GM12878 (cell line): ENCODE data around the gene CENATAC. TPM values are rescaled to one million over a fixed set of nuclear protein-coding genes. Genes with fewer than 3 reads are reported as not detected.

ENCODE experiments used
- ATAC-seq: fragments of 200-7000 bp; cut with Tn5 transposase; 3 replicates; pipeline ENCODE4 v1.9.1; 2020; ENCODE audit warnings: mild to moderate bottlenecking, moderate library complexity
- BruUV-seq: library from RNA; stranded (reverse); fragments of 400-500 nt; replicated peaks from 2 replicates; lab custom pipeline; 2021; lab: Mats Ljungman, UMichigan
- CTCF ChIA-PET: fragments of 300-600 bp; sonication (Branson Sonifier 250); formaldehyde crosslinking; extraction: SDS; loops from one replicate; lab custom pipeline; 2021; ENCODE audit warnings: inconsistent platforms; lab: Yijun Ruan, JAX
- POLR2A ChIA-PET: fragments of 350-600 bp; formaldehyde crosslinking; extraction: SDS; loops from one replicate; lab custom pipeline; 2021; ENCODE audit warnings: inconsistent platforms; lab: Charles Lee
- RAD21 ChIA-PET: fragments of 300-600 bp; sonication (Branson Sonifier 250); formaldehyde crosslinking; loops from one replicate; lab custom pipeline; 2023; ENCODE audit warnings: antibody characterized with exemption; ENCODE audit not compliant: unreplicated experiment; lab: Charles Lee
- SMC1A ChIA-PET: fragments of 300-600 bp; sonication (Branson Sonifier 250); formaldehyde crosslinking; loops from one replicate; lab custom pipeline; 2023; ENCODE audit not compliant: unreplicated experiment, uncharacterized antibody; lab: Charles Lee
- DNase-seq: peaks from one replicate; pipeline ENCODE4 v3.0.0-alpha.2; 2011; ENCODE audit warnings: low read depth, low spot score
- FAIRE-seq: peaks from 3 replicates; lab custom pipeline; 2011; peaks lifted over from hg19 to GRCh38; lab: Jason Lieb, UNC
- H2AFZ ChIP-seq: 2 replicates; pipeline ENCODE4 v1.6.0; 2011; ENCODE audit warnings: low read depth, low read length, control low read depth; ENCODE audit not compliant: control insufficient read depth
- H3K27ac ChIP-seq: 2 replicates; pipeline ENCODE4 v1.5.1; 2011; ENCODE audit warnings: control low read depth; ENCODE audit not compliant: control insufficient read depth, insufficient read depth
- H3K27me3 ChIP-seq, 2 experiments: replicated peaks in 1 of 2; 2 replicates each; pipeline versions ENCODE4 v1.6.0 to v1.6.1; 2011; ENCODE audit warnings: low read length in 1 of 2; ENCODE audit not compliant: control insufficient read depth in 2 of 2, insufficient read depth in 2 of 2
- H3K36me3 ChIP-seq, 2 experiments: 2 replicates each; pipeline ENCODE4 v1.5.1; 2011; ENCODE audit warnings: low read length in 1 of 2; ENCODE audit not compliant: control insufficient read depth in 2 of 2, insufficient read depth in 2 of 2
- H3K4me1 ChIP-seq: 2 replicates; pipeline ENCODE4 v1.6.1; 2011; ENCODE audit warnings: mild to moderate bottlenecking, low read length, moderate library complexity, mixed read lengths; ENCODE audit not compliant: control insufficient read depth, insufficient read depth
- H3K4me2 ChIP-seq: 2 replicates; pipeline ENCODE4 v1.6.0; 2011; ENCODE audit warnings: control low read depth; ENCODE audit not compliant: control insufficient read depth, insufficient read depth
- H3K4me3 ChIP-seq: fragments of 200-600 bp; sonication (generic); 2 replicates; pipeline ENCODE4 v1.5.1; 2016
- H3K79me2 ChIP-seq: 2 replicates; pipeline ENCODE4 v1.6.0; 2011; ENCODE audit warnings: low read length; ENCODE audit not compliant: control insufficient read depth, insufficient read depth
- H3K9ac ChIP-seq: 2 replicates; pipeline ENCODE4 v1.8.0; 2011; ENCODE audit warnings: low read length, control low read depth, mixed read lengths; ENCODE audit not compliant: control insufficient read depth, insufficient read depth
- H3K9me3 ChIP-seq: replicated peaks from 3 replicates; pipeline ENCODE4 v1.5.1; 2011; ENCODE audit warnings: mild to moderate bottlenecking, low read length; ENCODE audit not compliant: control insufficient read depth, insufficient read depth
- H4K20me1 ChIP-seq: 2 replicates; pipeline ENCODE4 v1.6.0; 2011; ENCODE audit not compliant: control insufficient read depth, insufficient read depth
- EP300 ChIP-seq, 2 experiments: fragments of 150-350 bp in 1 of 2; IDR thresholded peaks; 2 replicates each; pipeline ENCODE4 v1.6.1; 2011 to 2012; ENCODE audit warnings: low read depth in 2 of 2, low read length in 2 of 2, borderline replicate concordance in 1 of 2, improper control_type of control experiment in 1 of 2, inconsistent platforms in 1 of 2; ENCODE audit not compliant: control insufficient read depth in 1 of 2
- NFYB ChIP-seq: IDR thresholded peaks from 2 replicates; pipeline ENCODE4 v1.6.1; 2011; ENCODE audit warnings: low read depth, mild to moderate bottlenecking, low read length, improper control_type of control experiment, moderate library complexity; ENCODE audit not compliant: insufficient read depth
- POLR2A ChIP-seq: IDR thresholded peaks from 2 replicates; pipeline ENCODE4 v1.6.1; 2011; ENCODE audit warnings: low read depth, mild to moderate bottlenecking, low read length
- SIN3A ChIP-seq: IDR thresholded peaks from 2 replicates; pipeline ENCODE4 v1.6.1; 2012; ENCODE audit warnings: low read depth, low read length, improper control_type of control experiment
- SMAD5 ChIP-seq: IDR thresholded peaks from 2 replicates; pipeline ENCODE4 v1.6.1; 2016; ENCODE audit warnings: antibody characterized with exemption, low read depth
- SRF ChIP-seq, 2 experiments: IDR thresholded peaks; 2 replicates each; pipeline ENCODE4 v1.6.1; 2011; ENCODE audit warnings: low read depth in 2 of 2, low read length in 2 of 2, mild to moderate bottlenecking in 1 of 2, moderate library complexity in 1 of 2
- ZNF24 ChIP-seq: fragments of 450-650 bp; IDR thresholded peaks from 2 replicates; pipeline ENCODE4 v1.6.1; 2017; ENCODE audit warnings: antibody characterized with exemption, mild to moderate bottlenecking
- ZSCAN29 ChIP-seq: fragments of 450-650 bp; IDR thresholded peaks from 2 replicates; pipeline ENCODE4 v1.6.1; 2017; ENCODE audit warnings: mild to moderate bottlenecking, moderate library complexity
- WGBS: methylation state at CpG from one replicate; pipeline ENCODE4 v1.1.6; 2016; ENCODE audit warnings: low lambda C conversion rate; ENCODE audit not compliant: insufficient replicate concordance, insufficient coverage; ENCODE audit errors: missing lambda C conversion rate; 5-methylcytosine and 5-hydroxymethylcytosine counted together
- in situ Hi-C: fragments of 300-500 bp; cut with MboI; formaldehyde crosslinking; loops from 9 replicates; pipeline ENCODE4 v1.14.3; 2018; ENCODE audit warnings: mixed read lengths
- intact Hi-C: fragments of 100-400 bp; cut with micrococcal nuclease; formaldehyde crosslinking; loops from one replicate; pipeline ENCODE4 v1.14.2; 2022; ENCODE audit not compliant: unreplicated experiment
- polyA plus RNA-seq, 11 experiments: library from polyadenylated mRNA; depleted of rRNA in 4 of 11; unstranded in 6 of 11; stranded (reverse) in 5 of 11; fragments of >200 nt; fragmentation: Nextera tagmentation in 4 of 11; fragmentation: Illumina TruSeq in 1 of 11; extraction: Ambion mirVana in 4 of 11; extraction: Trizol in 1 of 11; gene quantifications; 1 replicate in 1 of 11; 2 replicates in 10 of 11; pipeline versions ENCODE4 v1.2.1 to v1.2.3, GENCODE V29; 2011 to 2016; ENCODE audit warnings: inconsistent platforms in 2 of 11, missing spikeins in 2 of 11, low read depth in 1 of 11
- total RNA-seq, 4 experiments: library from RNA; depleted of rRNA in 3 of 4; stranded (reverse); fragments of >200 nt in 3 of 4; fragmentation: Illumina TruSeq in 1 of 4; extraction: Trizol in 1 of 4; gene quantifications; 2 replicates each; pipeline versions ENCODE4 v1.2.1 to v1.2.3, GENCODE V29; 2013 to 2021
- TF ChIP-seq, protein P1 (sequence below): IDR thresholded peaks from 2 replicates; pipeline ENCODE4 v1.6.1; 2011; ENCODE audit warnings: low read depth, mild to moderate bottlenecking, low read length, moderate library complexity, borderline replicate concordance; ENCODE audit errors: extremely low read depth
- TF ChIP-seq, protein P2 (sequence below): IDR thresholded peaks from 2 replicates; pipeline ENCODE4 v1.6.1; 2012; ENCODE audit warnings: low read length, inconsistent platforms
- TF ChIP-seq, protein P3 (sequence below): IDR thresholded peaks from 2 replicates; pipeline ENCODE4 v1.6.1; 2011; ENCODE audit warnings: borderline replicate concordance, low read depth, mild to moderate bottlenecking, moderate library complexity, low read length; ENCODE audit not compliant: insufficient read depth, poor library complexity, severe bottlenecking

CENATAC gene
- total and polyA plus RNA-seq, 10 of the 15 experiments (the other 5 are each of a cell fraction or from before 2014, with no cell fraction given) = 4.8 to 37.1 (median 24.1) TPM

DNA sequence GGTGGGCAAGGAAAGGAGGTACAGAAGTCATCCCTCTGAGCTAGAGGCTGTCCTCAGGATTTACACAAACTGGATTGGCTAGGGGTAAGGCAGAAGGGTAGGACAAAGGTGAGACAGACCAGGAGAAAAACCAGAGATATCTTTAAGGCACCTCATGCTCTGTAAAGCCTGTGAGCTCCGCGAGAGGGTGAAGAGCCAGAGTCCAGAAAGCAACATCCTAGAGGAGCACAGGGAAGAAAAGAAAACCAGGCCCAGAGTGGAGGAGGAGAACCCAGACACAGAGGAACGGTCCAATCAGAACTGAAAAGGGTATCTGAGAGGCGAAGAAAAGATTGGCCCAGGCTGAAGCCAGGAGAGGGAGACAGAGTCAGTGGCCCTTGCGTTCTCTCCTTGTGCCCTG lies 27.6 kb downstream of the CENATAC start:
- CTCF ChIA-PET = interaction anchor here (1.0 kb wide), 1 partner anchor 40 kb away, joined by 3 read pairs; no protein-coding TSS in a partner anchor
- WGBS = 100% methylated on average over 5 of the region's 5 CpGs
- ATAC-seq (no peak), FAIRE-seq (no peak)
- Histone ChIP-seq H3K4me3 (no peak overlapping the region), H3K36me3 (peaks cover 5 to 9% of the 10 kb centered on the region in 2 experiments; a peak in 3 of 4 replicates), H3K79me2 (peaks cover 18% of the 10 kb centered on the region), H2AFZ (no peak overlapping the region)
- POLR2A ChIA-PET = no interaction called here
- RAD21 ChIA-PET = no interaction called here
- TF ChIP-seq ZSCAN29 = no peak
- TF ChIP-seq SRF (IDR thresholded peaks at IDR 0.05; ENCODE audit: low read depth in 2 of 2, low read length in 2 of 2) = no peak
- no peak for TF ChIP-seq NFYB
- TF ChIP-seq, protein P1, sequence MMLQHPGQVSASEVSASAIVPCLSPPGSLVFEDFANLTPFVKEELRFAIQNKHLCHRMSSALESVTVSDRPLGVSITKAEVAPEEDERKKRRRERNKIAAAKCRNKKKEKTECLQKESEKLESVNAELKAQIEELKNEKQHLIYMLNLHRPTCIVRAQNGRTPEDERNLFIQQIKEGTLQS = no peak
- TF ChIP-seq ZNF24 = no peak
- TF ChIP-seq, all 136 proteins: peak for 0
- in situ Hi-C loops (no loop called here), intact Hi-C loops (no loop called here)
- Histone ChIP-seq H3K4me1 (peaks cover 14% of the 10 kb centered on the region), H3K27ac (no peak overlapping the region), H3K9me3 (no peaks in the 10 kb centered on the region), H3K4me2 (no peak overlapping the region), H3K27me3 (no peaks in the 10 kb centered on the region), H3K9ac (no peak overlapping the region), H4K20me1 (no peaks in the 10 kb centered on the region)
- SMC1A ChIA-PET = no interaction called here
- BruUV-seq = no TSS peak
- no peak for DNase-seq

DNA sequence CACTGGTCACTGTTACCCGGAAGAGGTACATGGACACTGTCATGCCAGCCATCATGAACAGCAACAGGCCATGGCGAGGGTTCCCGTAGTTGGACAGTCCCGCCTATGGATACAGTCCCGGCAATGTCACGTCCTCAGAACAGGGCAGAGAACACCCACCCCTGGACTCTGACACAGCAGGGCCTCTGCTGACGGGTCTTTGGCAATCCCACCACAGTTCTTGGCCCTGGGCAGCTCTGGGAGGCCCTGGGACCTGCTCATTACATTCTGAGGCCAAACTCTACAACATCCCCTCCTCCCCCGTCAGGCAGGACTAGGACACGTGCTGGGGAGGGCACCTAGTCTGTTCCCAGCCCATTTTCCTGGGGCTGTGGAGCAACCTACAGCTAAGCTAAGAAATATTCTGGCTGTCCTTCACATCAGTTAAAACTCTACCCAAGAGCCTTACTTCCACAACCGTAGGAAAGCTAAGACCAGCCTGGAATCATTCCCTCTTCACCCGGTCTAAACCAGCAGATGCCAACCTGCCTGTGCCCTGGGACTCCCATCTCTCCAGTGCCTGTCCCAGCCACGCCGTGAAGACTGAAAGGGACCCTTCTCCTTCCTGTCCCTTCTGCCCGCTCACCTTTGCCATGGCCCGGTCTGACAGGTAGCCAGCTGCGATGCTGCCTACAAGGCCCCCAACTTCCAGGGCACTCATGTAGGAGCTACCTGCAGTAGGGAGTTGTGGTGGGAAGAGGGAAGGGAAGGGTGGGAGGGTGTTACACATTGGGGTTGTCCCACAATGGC lies 28.2 kb downstream of the CENATAC start:
- H3K79me2 ChIP-seq = peaks cover 16% of the 10 kb centered on the region
- H3K4me1 ChIP-seq = peaks cover 14% of the 10 kb centered on the region
- TF ChIP-seq SIN3A (no peak), EP300 (IDR thresholded peaks at IDR 0.05; ENCODE audit: borderline replicate concordance in 1 of 2, control insufficient read depth in 1 of 2, low read depth in 2 of 2, low read length in 2 of 2) (no peak), SMAD5 (no peak), POLR2A (peak; percentile 22; the same call in 1 of the 2 replicates)
- TF ChIP-seq, protein P2, sequence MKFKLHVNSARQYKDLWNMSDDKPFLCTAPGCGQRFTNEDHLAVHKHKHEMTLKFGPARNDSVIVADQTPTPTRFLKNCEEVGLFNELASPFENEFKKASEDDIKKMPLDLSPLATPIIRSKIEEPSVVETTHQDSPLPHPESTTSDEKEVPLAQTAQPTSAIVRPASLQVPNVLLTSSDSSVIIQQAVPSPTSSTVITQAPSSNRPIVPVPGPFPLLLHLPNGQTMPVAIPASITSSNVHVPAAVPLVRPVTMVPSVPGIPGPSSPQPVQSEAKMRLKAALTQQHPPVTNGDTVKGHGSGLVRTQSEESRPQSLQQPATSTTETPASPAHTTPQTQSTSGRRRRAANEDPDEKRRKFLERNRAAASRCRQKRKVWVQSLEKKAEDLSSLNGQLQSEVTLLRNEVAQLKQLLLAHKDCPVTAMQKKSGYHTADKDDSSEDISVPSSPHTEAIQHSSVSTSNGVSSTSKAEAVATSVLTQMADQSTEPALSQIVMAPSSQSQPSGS = no peak
- TF ChIP-seq, protein P3, sequence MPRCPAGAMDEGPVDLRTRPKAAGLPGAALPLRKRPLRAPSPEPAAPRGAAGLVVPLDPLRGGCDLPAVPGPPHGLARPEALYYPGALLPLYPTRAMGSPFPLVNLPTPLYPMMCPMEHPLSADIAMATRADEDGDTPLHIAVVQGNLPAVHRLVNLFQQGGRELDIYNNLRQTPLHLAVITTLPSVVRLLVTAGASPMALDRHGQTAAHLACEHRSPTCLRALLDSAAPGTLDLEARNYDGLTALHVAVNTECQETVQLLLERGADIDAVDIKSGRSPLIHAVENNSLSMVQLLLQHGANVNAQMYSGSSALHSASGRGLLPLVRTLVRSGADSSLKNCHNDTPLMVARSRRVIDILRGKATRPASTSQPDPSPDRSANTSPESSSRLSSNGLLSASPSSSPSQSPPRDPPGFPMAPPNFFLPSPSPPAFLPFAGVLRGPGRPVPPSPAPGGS = no peak
- no peak overlapping the region for H3K27ac ChIP-seq
- no peak overlapping the region for H3K4me3 ChIP-seq
- BruUV-seq = no TSS peak
- RAD21 ChIA-PET = no interaction called here
- intact Hi-C loops (no loop called here), in situ Hi-C loops (no loop called here)
- H3K27me3 ChIP-seq = no peaks in the 10 kb centered on the region
- WGBS = 97% methylated on average over 16 of the region's 16 CpGs
- no peak for DNase-seq
- H3K4me2 ChIP-seq = no peak overlapping the region
- no peak for ATAC-seq
- H2AFZ ChIP-seq = no peak overlapping the region
- H3K36me3 ChIP-seq = peaks cover 5 to 9% of the 10 kb centered on the region in 2 experiments; a peak in 3 of 4 replicates
- H3K9me3 ChIP-seq = no peaks in the 10 kb centered on the region
- CTCF ChIA-PET = no interaction called here
- no peak overlapping the region for H3K9ac ChIP-seq
- SMC1A ChIA-PET = no interaction called here
- POLR2A ChIA-PET = no interaction called here
- H4K20me1 ChIP-seq = no peaks in the 10 kb centered on the region
- no peak for FAIRE-seq
